Measurements from ENCODE around the gene KCNC1. TPM values are rescaled to one million over a fixed set of nuclear protein-coding genes. Genes with fewer than 3 reads are reported as not detected.

KCNC1 gene
- total and polyA plus RNA-seq, 2 experiments from 2014 or later, result 0.11 TPM; not detected in 1

GRCh38 chr11:17747131-17747955 lies 12.8 kb downstream of the KCNC1 start:
- Mint-ChIP-seq H3K9me3 (no peaks in the 10 kb centered on the region), H3K4me1 (no peaks in the 10 kb centered on the region), H3K27ac (no peak overlapping the region), H3K27me3 (ENCODE audit: insufficient read depth, low read depth, poor library complexity) (peaks cover 11% of the 10 kb centered on the region), H3K36me3 (ENCODE audit: low read depth) (no peaks in the 10 kb centered on the region), H3K4me3 (no peak overlapping the region)
- ATAC-seq (no peak), DNase-seq (ENCODE audit: low spot score) (no peak)
- no peaks in the 10 kb centered on the region for H3F3A ChIP-seq (replicated peaks; ENCODE audit: low read depth)
- H3K36me3 ChIP-seq (ENCODE audit: insufficient read depth), result no peaks in the 10 kb centered on the region
- H3K27ac ChIP-seq (ENCODE audit: low read depth), result no peak overlapping the region
- H3K4me2 ChIP-seq, result no peak overlapping the region
- H3K9me2 ChIP-seq (ENCODE audit: insufficient read depth), result no peaks in the 10 kb centered on the region
- H2AFZ ChIP-seq, result no peak overlapping the region
- no peaks in the 10 kb centered on the region for H4K20me1 ChIP-seq (replicated peaks; ENCODE audit: insufficient read depth)
- no peaks in the 10 kb centered on the region for H3K79me2 ChIP-seq (replicated peaks; ENCODE audit: insufficient read depth)
- no peaks in the 10 kb centered on the region for H3K27me3 ChIP-seq (ENCODE audit: insufficient read depth)
- no peak overlapping the region for H3K4me3 ChIP-seq
- no peaks in the 10 kb centered on the region for H3K4me1 ChIP-seq (ENCODE audit: insufficient read depth)
- TF ChIP-seq ZNF331 (CRISPR knock-in tag; IDR thresholded peaks at IDR 0.05; ENCODE audit: low read depth), result no peak

- no peaks in the 10 kb centered on the region for H3K27me3 ChIP-seq (ENCODE audit: insufficient read depth)
- no peaks in the 10 kb centered on the region for H3K36me3 ChIP-seq (ENCODE audit: insufficient read depth)
- no peak for ATAC-seq
- no peak overlapping the region for H3K4me2 ChIP-seq
- no peak overlapping the region for H2AFZ ChIP-seq
- H3K27ac Mint-ChIP-seq, result no peak overlapping the region
- no peaks in the 10 kb centered on the region for H3K79me2 ChIP-seq (replicated peaks; ENCODE audit: insufficient read depth)
- H3K4me1 ChIP-seq (ENCODE audit: insufficient read depth), result no peaks in the 10 kb centered on the region
- H3K9me2 ChIP-seq (ENCODE audit: insufficient read depth), result no peaks in the 10 kb centered on the region
- no peaks in the 10 kb centered on the region for H3F3A ChIP-seq (replicated peaks; ENCODE audit: low read depth)
- no peaks in the 10 kb centered on the region for H3K36me3 Mint-ChIP-seq (ENCODE audit: low read depth)
- H3K4me3 Mint-ChIP-seq, result no peak overlapping the region
- no peak for DNase-seq (ENCODE audit: low spot score)
- H3K4me1 Mint-ChIP-seq, result no peaks in the 10 kb centered on the region
- H3K4me3 ChIP-seq, result no peak overlapping the region
- no peak overlapping the region for H3K27ac ChIP-seq (ENCODE audit: low read depth)
- no peaks in the 10 kb centered on the region for H4K20me1 ChIP-seq (replicated peaks; ENCODE audit: insufficient read depth)
- no peaks in the 10 kb centered on the region for H3K9me3 Mint-ChIP-seq
- peaks cover 11% of the 10 kb centered on the region for H3K27me3 Mint-ChIP-seq (ENCODE audit: insufficient read depth, low read depth, poor library complexity)
- TF ChIP-seq EZH2phosphoT487 (IDR thresholded peaks at IDR 0.05; ENCODE audit: unreplicated experiment), result no peak
- TF ChIP-seq, protein P1, sequence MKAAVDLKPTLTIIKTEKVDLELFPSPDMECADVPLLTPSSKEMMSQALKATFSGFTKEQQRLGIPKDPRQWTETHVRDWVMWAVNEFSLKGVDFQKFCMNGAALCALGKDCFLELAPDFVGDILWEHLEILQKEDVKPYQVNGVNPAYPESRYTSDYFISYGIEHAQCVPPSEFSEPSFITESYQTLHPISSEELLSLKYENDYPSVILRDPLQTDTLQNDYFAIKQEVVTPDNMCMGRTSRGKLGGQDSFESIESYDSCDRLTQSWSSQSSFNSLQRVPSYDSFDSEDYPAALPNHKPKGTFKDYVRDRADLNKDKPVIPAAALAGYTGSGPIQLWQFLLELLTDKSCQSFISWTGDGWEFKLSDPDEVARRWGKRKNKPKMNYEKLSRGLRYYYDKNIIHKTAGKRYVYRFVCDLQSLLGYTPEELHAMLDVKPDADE (IDR thresholded peaks at IDR 0.05), result no peak
- TF ChIP-seq ZNF114 (CRISPR knock-in tag; IDR thresholded peaks at IDR 0.05), result no peak
- TF ChIP-seq, protein P2, sequence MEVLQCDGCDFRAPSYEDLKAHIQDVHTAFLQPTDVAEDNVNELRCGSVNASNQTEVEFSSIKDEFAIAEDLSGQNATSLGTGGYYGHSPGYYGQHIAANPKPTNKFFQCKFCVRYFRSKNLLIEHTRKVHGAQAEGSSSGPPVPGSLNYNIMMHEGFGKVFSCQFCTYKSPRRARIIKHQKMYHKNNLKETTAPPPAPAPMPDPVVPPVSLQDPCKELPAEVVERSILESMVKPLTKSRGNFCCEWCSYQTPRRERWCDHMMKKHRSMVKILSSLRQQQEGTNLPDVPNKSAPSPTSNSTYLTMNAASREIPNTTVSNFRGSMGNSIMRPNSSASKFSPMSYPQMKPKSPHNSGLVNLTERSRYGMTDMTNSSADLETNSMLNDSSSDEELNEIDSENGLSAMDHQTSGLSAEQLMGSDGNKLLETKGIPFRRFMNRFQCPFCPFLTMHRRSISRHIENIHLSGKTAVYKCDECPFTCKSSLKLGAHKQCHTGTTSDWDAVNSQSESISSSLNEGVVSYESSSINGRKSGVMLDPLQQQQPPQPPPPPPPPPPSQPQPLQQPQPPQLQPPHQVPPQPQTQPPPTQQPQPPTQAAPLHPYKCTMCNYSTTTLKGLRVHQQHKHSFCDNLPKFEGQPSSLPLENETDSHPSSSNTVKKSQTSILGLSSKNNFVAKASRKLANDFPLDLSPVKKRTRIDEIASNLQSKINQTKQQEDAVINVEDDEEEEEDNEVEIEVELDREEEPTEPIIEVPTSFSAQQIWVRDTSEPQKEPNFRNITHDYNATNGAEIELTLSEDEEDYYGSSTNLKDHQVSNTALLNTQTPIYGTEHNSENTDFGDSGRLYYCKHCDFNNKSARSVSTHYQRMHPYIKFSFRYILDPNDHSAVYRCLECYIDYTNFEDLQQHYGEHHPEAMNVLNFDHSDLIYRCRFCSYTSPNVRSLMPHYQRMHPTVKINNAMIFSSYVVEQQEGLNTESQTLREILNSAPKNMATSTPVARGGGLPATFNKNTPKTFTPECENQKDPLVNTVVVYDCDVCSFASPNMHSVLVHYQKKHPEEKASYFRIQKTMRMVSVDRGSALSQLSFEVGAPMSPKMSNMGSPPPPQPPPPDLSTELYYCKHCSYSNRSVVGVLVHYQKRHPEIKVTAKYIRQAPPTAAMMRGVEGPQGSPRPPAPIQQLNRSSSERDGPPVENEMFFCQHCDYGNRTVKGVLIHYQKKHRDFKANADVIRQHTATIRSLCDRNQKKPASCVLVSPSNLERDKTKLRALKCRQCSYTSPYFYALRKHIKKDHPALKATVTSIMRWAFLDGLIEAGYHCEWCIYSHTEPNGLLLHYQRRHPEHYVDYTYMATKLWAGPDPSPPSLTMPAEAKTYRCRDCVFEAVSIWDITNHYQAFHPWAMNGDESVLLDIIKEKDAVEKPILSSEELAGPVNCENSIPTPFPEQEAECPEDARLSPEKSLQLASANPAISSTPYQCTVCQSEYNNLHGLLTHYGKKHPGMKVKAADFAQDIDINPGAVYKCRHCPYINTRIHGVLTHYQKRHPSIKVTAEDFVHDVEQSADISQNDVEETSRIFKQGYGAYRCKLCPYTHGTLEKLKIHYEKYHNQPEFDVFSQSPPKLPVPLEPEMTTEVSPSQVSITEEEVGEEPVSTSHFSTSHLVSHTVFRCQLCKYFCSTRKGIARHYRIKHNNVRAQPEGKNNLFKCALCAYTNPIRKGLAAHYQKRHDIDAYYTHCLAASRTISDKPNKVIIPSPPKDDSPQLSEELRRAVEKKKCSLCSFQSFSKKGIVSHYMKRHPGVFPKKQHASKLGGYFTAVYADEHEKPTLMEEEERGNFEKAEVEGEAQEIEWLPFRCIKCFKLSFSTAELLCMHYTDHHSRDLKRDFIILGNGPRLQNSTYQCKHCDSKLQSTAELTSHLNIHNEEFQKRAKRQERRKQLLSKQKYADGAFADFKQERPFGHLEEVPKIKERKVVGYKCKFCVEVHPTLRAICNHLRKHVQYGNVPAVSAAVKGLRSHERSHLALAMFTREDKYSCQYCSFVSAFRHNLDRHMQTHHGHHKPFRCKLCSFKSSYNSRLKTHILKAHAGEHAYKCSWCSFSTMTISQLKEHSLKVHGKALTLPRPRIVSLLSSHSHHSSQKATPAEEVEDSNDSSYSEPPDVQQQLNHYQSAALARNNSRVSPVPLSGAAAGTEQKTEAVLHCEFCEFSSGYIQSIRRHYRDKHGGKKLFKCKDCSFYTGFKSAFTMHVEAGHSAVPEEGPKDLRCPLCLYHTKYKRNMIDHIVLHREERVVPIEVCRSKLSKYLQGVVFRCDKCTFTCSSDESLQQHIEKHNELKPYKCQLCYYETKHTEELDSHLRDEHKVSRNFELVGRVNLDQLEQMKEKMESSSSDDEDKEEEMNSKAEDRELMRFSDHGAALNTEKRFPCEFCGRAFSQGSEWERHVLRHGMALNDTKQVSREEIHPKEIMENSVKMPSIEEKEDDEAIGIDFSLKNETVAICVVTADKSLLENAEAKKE (CRISPR knock-in tag; IDR thresholded peaks at IDR 0.05), result no peak
- no peak for TF ChIP-seq STAT1 (IDR thresholded peaks at IDR 0.05; ENCODE audit: unreplicated experiment)
- no peak for TF ChIP-seq POLR2AphosphoS5 (IDR thresholded peaks at IDR 0.05; ENCODE audit: low read depth)
- no peak for TF ChIP-seq REST (IDR thresholded peaks at IDR 0.05; ENCODE audit: unreplicated experiment)
- TF ChIP-seq JUNB (IDR thresholded peaks at IDR 0.05; ENCODE audit: unreplicated experiment), result no peak
- no peak for TF ChIP-seq ZNF331 (CRISPR knock-in tag; IDR thresholded peaks at IDR 0.05; ENCODE audit: low read depth)
- no peak for TF ChIP-seq NANOG (IDR thresholded peaks at IDR 0.05; ENCODE audit: borderline replicate concordance)
- no peak for TF ChIP-seq EZH2 (IDR thresholded peaks at IDR 0.05; ENCODE audit: low read depth, unreplicated experiment)
Measured at GRCh38 chr11:17748044-17748443, 13.5 kb downstream of the KCNC1 start.

Data from GM23338 (cell line).